ENCODE measurements around the gene UBE2J2. TPM values are rescaled to one million over a fixed set of nuclear protein-coding genes. Genes with fewer than 3 reads are reported as not detected.
A peak's percentile ranks its signal among the peaks of the same experiment; 100 is the strongest.

UBE2J2 gene
- total and polyA plus RNA-seq, 2 of the 13 experiments (the other 11 are each of a cell fraction or from before 2014, with no cell fraction given): 25.4 to 29.4 TPM

GRCh38 chr1:1305300-1306069, 31.8 kb upstream of the UBE2J2 start (continued):
- no peak for TF ChIP-seq NFAT5 (CRISPR knock-in tag; IDR thresholded peaks at IDR 0.05)
- TF ChIP-seq TFDP2 (CRISPR knock-in tag; IDR thresholded peaks at IDR 0.05): no peak
- TF ChIP-seq MEF2D (CRISPR knock-in tag; IDR thresholded peaks at IDR 0.05): no peak
- peak; percentile 45; the same call in 1 of the 2 replicates for TF ChIP-seq UBTF (CRISPR knock-in tag; IDR thresholded peaks at IDR 0.05)
- TF ChIP-seq HMG20B (CRISPR knock-in tag; conservative IDR thresholded peaks at IDR 0.05): no peak
- no peak for TF ChIP-seq KLF6 (CRISPR knock-in tag; IDR thresholded peaks at IDR 0.05)
- no peak for TF ChIP-seq CBX1 (IDR thresholded peaks at IDR 0.05; ENCODE audit: low read depth)
- TF ChIP-seq ZNF414 (CRISPR knock-in tag; IDR thresholded peaks at IDR 0.05): no peak
- TF ChIP-seq ZSCAN12 (CRISPR knock-in tag; IDR thresholded peaks at IDR 0.05): no peak
- TF ChIP-seq WIZ (CRISPR knock-in tag; IDR thresholded peaks at IDR 0.05): no peak
- TF ChIP-seq ZNF816 (CRISPR knock-in tag; IDR thresholded peaks at IDR 0.05; ENCODE audit: borderline replicate concordance): no peak
- TF ChIP-seq PHF5A (CRISPR knock-in tag; IDR thresholded peaks at IDR 0.05; ENCODE audit: low read depth, unreplicated experiment): no peak
- no peak for TF ChIP-seq MXI1 (IDR thresholded peaks at IDR 0.05; ENCODE audit: borderline replicate concordance, low read depth, low read length)
- no peak for TF ChIP-seq ZNF354B (CRISPR knock-in tag; IDR thresholded peaks at IDR 0.05)
- no peak for TF ChIP-seq ZNF749 (CRISPR knock-in tag; IDR thresholded peaks at IDR 0.05; ENCODE audit: borderline replicate concordance)
- no peak for TF ChIP-seq RELA (CRISPR knock-in tag; IDR thresholded peaks at IDR 0.05)
- TF ChIP-seq ARID2 (CRISPR knock-in tag; IDR thresholded peaks at IDR 0.05; ENCODE audit: borderline replicate concordance): no peak
- no peak for TF ChIP-seq GFI1 (CRISPR knock-in tag; IDR thresholded peaks at IDR 0.05; ENCODE audit: borderline replicate concordance)

All from HepG2 (cell line).